Activated CD8-positive, alpha-beta memory T cell treated with anti-CD3 and anti-CD28 coated beads, Interleukin-2, amount 50 U/mL, for 1 hour (primary cell): ENCODE measurements around the gene PATE1.

ENCODE experiments used
- DNase-seq: peaks from one replicate; pipeline ENCODE4 v3.0.0-alpha.2; 2020; ENCODE audit errors: extremely low read depth

The PATE1 gene

GRCh38 chr11:125790825-125791224 is 44.7 kb downstream of the PATE1 start:
- DNase-seq: no peak

GRCh38 chr11:125797641-125798040 is 51.6 kb downstream of the PATE1 start:
- no peak for DNase-seq
